Heart right ventricle (tissue), 16 donors: ENCODE results near the gene KIF1A. TPM values are rescaled to one million over a fixed set of nuclear protein-coding genes. Genes with fewer than 3 reads are reported as not detected.
"Not testable (repeated sequence)": the region's sequence is repeated elsewhere in the genome, so short reads cannot be mapped to it uniquely, and the experiment has no call there.

ENCODE experiments used
- ATAC-seq, 8 donors: fragments of 200-7000 bp; cut with Tn5 transposase; one replicate each; pipeline ENCODE4 v1.9.1; 2020; ENCODE audit warnings: mild to moderate bottlenecking in 8 of 8, moderate library complexity in 8 of 8, moderate number of reproducible peaks in 1 of 8
- DNase-seq, 2 donors: peaks; one replicate each; pipeline ENCODE4 v3.0.0-alpha.2; 2020
- H3K27ac ChIP-seq, 10 donors: fragments of 200-600 bp; sonication (generic) in 2 of 10; one replicate each; pipeline versions ENCODE4 v1.5.0 to v1.8.0; 2020 to 2022; ENCODE audit warnings: mild to moderate bottlenecking in 3 of 10
- H3K27me3 ChIP-seq, 7 donors: fragments of 200-600 bp; one replicate each; pipeline ENCODE4 v1.8.0; 2021 to 2022; ENCODE audit warnings: mild to moderate bottlenecking in 2 of 7
- H3K36me3 ChIP-seq, 9 donors: fragments of 200-600 bp; sonication (generic) in 1 of 9; one replicate each; pipeline versions ENCODE4 v1.5.0 to v1.8.0; 2020 to 2022; ENCODE audit warnings: mild to moderate bottlenecking in 2 of 9
- H3K4me1 ChIP-seq, 9 donors: fragments of 200-600 bp; sonication (generic) in 1 of 9; one replicate each; pipeline versions ENCODE4 v1.5.0 to v1.8.0; 2020 to 2022; ENCODE audit warnings: mild to moderate bottlenecking in 4 of 9
- H3K4me3 ChIP-seq, 10 donors: fragments of 200-600 bp; sonication (generic) in 2 of 10; one replicate each; pipeline versions ENCODE4 v1.5.0 to v1.8.0; 2020 to 2022; ENCODE audit warnings: mild to moderate bottlenecking in 7 of 10, moderate library complexity in 2 of 10
- H3K9me3 ChIP-seq, 11 donors: fragments of 200-600 bp in 10 of 11; sonication (generic) in 2 of 11; one replicate each; pipeline versions ENCODE4 v1.5.0 to v1.8.0; 2013 to 2022; ENCODE audit warnings: mild to moderate bottlenecking in 2 of 11, control low read depth in 1 of 11, moderate library complexity in 1 of 11
- CTCF ChIP-seq, 9 donors: fragments of 200-600 bp; sonication (generic) in 2 of 9; IDR thresholded peaks; one replicate each; pipeline versions ENCODE4 v1.5.0 to v1.8.0; 2021 to 2022; ENCODE audit warnings: antibody characterized with exemption in 9 of 9, mild to moderate bottlenecking in 5 of 9, moderate library complexity in 1 of 9
- WGBS, 2 donors: extraction: QIAGEN DNeasy Blood & Tissue Kit; methylation state at CpG; one replicate each; pipeline ENCODE4 v1.1.7; 2013; ENCODE audit warnings: inconsistent platforms in 1 of 2; 5-methylcytosine and 5-hydroxymethylcytosine counted together
- intact Hi-C, 10 donors: fragments of 100-400 bp; cut with DNase I; formaldehyde crosslinking; loops; one replicate each; pipeline versions ENCODE4 v1.11.1 to v1.14.2; 2022
- polyA plus RNA-seq, 2 donors: library from polyadenylated mRNA; stranded (reverse); fragments of 200-250 nt; gene quantifications; one replicate each; pipeline ENCODE4 v1.2.3, GENCODE V29; 2013
- total RNA-seq, 10 donors: library from RNA; stranded (reverse); fragmentation: NEBNext Ultra II Directional in 3 of 10; extraction: Animal tissue kit (Norgen Biotek cat#: 25700) in 3 of 10; gene quantifications; one replicate each; pipeline versions ENCODE4 v1.2.1 to v1.2.4, GENCODE V29; 2021 to 2023
- donor health status: Arrhythmogenic right ventricular cardiomyopathy.
- donor health status: ischemic (EF 13 %, LVEDD 7.1; RV severe dilation, severe dysfunction).
- donor health status: healthy with polysubstance abuse.
- donor health status: DM: no; HTN: yes; CAD: no.
- donor health status: DM: no; HTN: no; CAD: no.
- donor health status: ischemic (EF 25% LVEDD 6.9; RV normal size, moderate dysfunction).
- donor health status: ischemic (EF 25% LVEDD 5.7; RV mildly dilated, moderate dysfunction).
- donor health status: healthy.
- donor health status: DM: yes; HTN: yes; CAD: no.
- donor health status: Ischemic cardiomyopathy.
- donor health status: ischemic (EF 35%, LVEDD 5.7; RV mildly dilated, moderate dysfunction).
- donor health status: nonischemic (EF 11% LVEDD 7.7; RV severe dilation, severe dysfunction).
- donor health status: DM: yes; HTN: yes; CAD: no.
- donor health status: PGD.
- donor health status: ischemic (EF 29% LVEDD 5.4; RV normal size, mild dysfunction).
- donor health status: nonischemic (EF 23%, LVEDD 6.1; RV moderate dilation, normal function).

KIF1A gene
- total and polyA plus RNA-seq, 12 donors, result 0.37 to 21.4 (median 1.4) TPM

- Histone ChIP-seq H3K4me1 (peaks cover 0 to 5% (median 0%) of the 10 kb centered on the region in 9 donors), H3K9me3 (no peaks in the 10 kb centered on the region), H3K27ac (no peak overlapping the region), H3K4me3 (no peak overlapping the region), H3K36me3 (no peaks in the 10 kb centered on the region), H3K27me3 (peaks cover 0 to 54% (median 37%) of the 10 kb centered on the region in 7 donors)
- DNase-seq (peak in 1 of 2 donors; percentile 9), ATAC-seq (no peak)
- 75 to 82% methylated on average over 66 to 67 of the region's 67 CpGs for WGBS, 2 donors
- no peak for TF ChIP-seq CTCF (IDR thresholded peaks at IDR 0.05)
- intact Hi-C loops, result loop anchor here in 6 of 10 donors (5.0 to 10.0 kb wide), 3 partner anchors 176 to 189 kb away; no protein-coding TSS in a partner anchor
Observed at GRCh38 chr2:240701091-240701735, 118.8 kb downstream of the KIF1A start.

GRCh38 chr2:240700616-240701015 is 119.4 kb downstream of the KIF1A start:
- H3K36me3 ChIP-seq, H3K27ac ChIP-seq, H3K4me1 ChIP-seq, ATAC-seq, DNase-seq, H3K4me3 ChIP-seq, H3K9me3 ChIP-seq: not testable (repeated sequence)
- peaks cover 0 to 52% (median 33%) of the 10 kb centered on the region in 7 donors for H3K27me3 ChIP-seq
- intact Hi-C loops, result loop anchor here in 6 of 10 donors (5.0 to 10.0 kb wide), 3 partner anchors 176 to 188 kb away; no protein-coding TSS in a partner anchor
- 78% methylated on average over 15 to 18 of the region's 21 CpGs for WGBS, 2 donors

- intact Hi-C loops, result loop anchor here in 6 of 10 donors (5.0 to 10.0 kb wide), 3 partner anchors 175 to 188 kb away; no protein-coding TSS in a partner anchor
- WGBS, 2 donors, result 28 to 35% methylated on average over 8 of the region's 8 CpGs
- not testable (repeated sequence) for H3K36me3 ChIP-seq, H3K27ac ChIP-seq, H3K4me1 ChIP-seq, ATAC-seq, H3K9me3 ChIP-seq, DNase-seq, H3K4me3 ChIP-seq
- peaks cover 0 to 46% (median 32%) of the 10 kb centered on the region in 7 donors for H3K27me3 ChIP-seq
Observed at GRCh38 chr2:240699835-240700234, 120.2 kb downstream of the KIF1A start.

GRCh38 chr2:240698852-240699561 is 121.0 kb downstream of the KIF1A start:
- DNase-seq, H3K36me3 ChIP-seq, H3K4me3 ChIP-seq, intact Hi-C loops, H3K4me1 ChIP-seq, H3K9me3 ChIP-seq, H3K27ac ChIP-seq: not testable (repeated sequence)
- WGBS, 2 donors, result 59 to 68% methylated on average over 5 to 8 of the region's 33 CpGs
- peaks cover 0 to 38% (median 27%) of the 10 kb centered on the region in 7 donors for H3K27me3 ChIP-seq
- ATAC-seq, result peak in 7 of 8 donors; percentile 23 to 48 (median 38)

GRCh38 chr2:240696469-240696868 is 123.5 kb downstream of the KIF1A start:
- H3K36me3 ChIP-seq, ATAC-seq, H3K4me1 ChIP-seq, intact Hi-C loops, DNase-seq, H3K27ac ChIP-seq, H3K4me3 ChIP-seq, H3K9me3 ChIP-seq: not testable (repeated sequence)
- H3K27me3 ChIP-seq, result peaks cover 0 to 20% (median 4%) of the 10 kb centered on the region in 7 donors
- 70 to 83% methylated on average over 2 to 3 of the region's 13 CpGs for WGBS, 2 donors

GRCh38 chr2:240695593-240695992 is 124.4 kb downstream of the KIF1A start:
- intact Hi-C loops, ATAC-seq, H3K4me3 ChIP-seq: not testable (repeated sequence)

GRCh38 chr2:240694304-240694703 is 125.7 kb downstream of the KIF1A start:
- H3K9me3 ChIP-seq, H3K36me3 ChIP-seq, intact Hi-C loops, ATAC-seq, H3K27me3 ChIP-seq, H3K4me1 ChIP-seq, H3K4me3 ChIP-seq, DNase-seq, H3K27ac ChIP-seq: not testable (repeated sequence)
- 80% methylated on average over 2 of the region's 12 CpGs; no CpG with 5 or more reads in 1 of the 2 donors for WGBS, 2 donors

More at GRCh38 chr2:240695593-240695992, 124.4 kb downstream of the KIF1A start:
- not testable (repeated sequence) for H3K27ac ChIP-seq, DNase-seq, H3K9me3 ChIP-seq, H3K4me1 ChIP-seq, H3K36me3 ChIP-seq
- peaks cover 0 to 11% (median 3%) of the 10 kb centered on the region in 7 donors for H3K27me3 ChIP-seq
- no CpG with 5 or more reads among the region's 19 CpGs for WGBS, 2 donors

GRCh38 chr2:240692583-240693561 is 127.1 kb downstream of the KIF1A start:
- 70 to 83% methylated on average over 11 to 15 of the region's 34 CpGs for WGBS, 2 donors
- H3K27ac ChIP-seq, H3K4me1 ChIP-seq, H3K9me3 ChIP-seq, H3K36me3 ChIP-seq, H3K27me3 ChIP-seq, intact Hi-C loops, H3K4me3 ChIP-seq, DNase-seq: not testable (repeated sequence)
- peak in 1 of 8 donors; percentile 31 for ATAC-seq

- H3K4me1 ChIP-seq, DNase-seq, H3K27me3 ChIP-seq, intact Hi-C loops, H3K9me3 ChIP-seq, H3K4me3 ChIP-seq, H3K36me3 ChIP-seq, H3K27ac ChIP-seq, ATAC-seq: not testable (repeated sequence)
- 83 to 90% methylated on average over 25 to 27 of the region's 37 CpGs for WGBS, 2 donors
Observed at GRCh38 chr2:240691631-240692420, 128.2 kb downstream of the KIF1A start, which contains the start of gene AQP12A. AQP12A (plus strand) TSS chr2:240691866; CDS start chr2:240691914, 48 bp downstream.
